WTC11 (cell line): ENCODE results near the gene MRPS18B. TPM values are rescaled to one million over a fixed set of nuclear protein-coding genes. Genes with fewer than 3 reads are reported as not detected.

ENCODE experiments used
- ATAC-seq: fragments of 200-7000 bp; cut with Tn5 transposase; 2 replicates; pipeline ENCODE4 v1.10.0; 2021; ENCODE audit warnings: mild to moderate bottlenecking, moderate library complexity
- CTCF ChIA-PET: fragments of 300-600 bp; sonication (Branson Sonifier 250); formaldehyde crosslinking; loops from one replicate; lab custom pipeline; 2021; ENCODE audit warnings: antibody characterized with exemption; lab: Charles Lee
- POLR2A ChIA-PET: fragments of 350-600 bp; sonication (Branson Sonifier 250); formaldehyde crosslinking; loops from one replicate; lab custom pipeline; 2021; ENCODE audit warnings: antibody characterized with exemption; lab: Charles Lee
- DNase-seq: peaks from one replicate; pipeline ENCODE4 v3.0.0; 2021; ENCODE audit warnings: low spot score
- H3K27ac Mint-ChIP-seq: 2 replicates; pipeline ENCODE4 v1.8.0; 2021; ENCODE audit warnings: mixed read lengths
- H3K27me3 Mint-ChIP-seq: 2 replicates; pipeline ENCODE4 v1.8.0; 2021; ENCODE audit warnings: low read depth, mild to moderate bottlenecking, moderate library complexity, mixed read lengths
- H3K36me3 Mint-ChIP-seq: 2 replicates; pipeline ENCODE4 v1.8.0; 2021; ENCODE audit warnings: mixed read lengths
- H3K4me1 Mint-ChIP-seq: 2 replicates; pipeline ENCODE4 v1.8.0; 2022; ENCODE audit warnings: mixed read lengths
- H3K4me3 Mint-ChIP-seq: 2 replicates; pipeline ENCODE4 v1.8.0; 2021; ENCODE audit warnings: mild to moderate bottlenecking, moderate library complexity, mixed read lengths
- H3K9me3 Mint-ChIP-seq: 2 replicates; pipeline ENCODE4 v1.8.0; 2021; ENCODE audit warnings: mixed read lengths
- ATF2 ChIP-seq: sonication (generic); formaldehyde crosslinking; IDR thresholded peaks from 2 replicates; pipeline ENCODE4 v1.8.1; 2022; ENCODE audit warnings: low read depth, missing genetic modification reagents, borderline replicate concordance
- ATF3 ChIP-seq: sonication (generic); formaldehyde crosslinking; conservative IDR thresholded peaks from 2 replicates; pipeline ENCODE4 v1.8.1; 2022; ENCODE audit warnings: mild to moderate bottlenecking, missing genetic modification reagents
- CBFB ChIP-seq: sonication (generic); formaldehyde crosslinking; IDR thresholded peaks from 2 replicates; pipeline ENCODE4 v1.8.1; 2022; ENCODE audit warnings: mild to moderate bottlenecking, low read depth, missing genetic modification reagents
- CTCF ChIP-seq: fragments of 200-600 bp; IDR thresholded peaks from 2 replicates; pipeline ENCODE4 v1.8.0; 2022; ENCODE audit warnings: antibody characterized with exemption
- E2F1 ChIP-seq: sonication (generic); formaldehyde crosslinking; IDR thresholded peaks from 2 replicates; pipeline ENCODE4 v1.8.0; 2022; ENCODE audit warnings: mild to moderate bottlenecking, missing genetic modification reagents
- ESRRA ChIP-seq: sonication (generic); formaldehyde crosslinking; IDR thresholded peaks from 2 replicates; pipeline ENCODE4 v1.8.1; 2022; ENCODE audit warnings: mild to moderate bottlenecking, missing genetic modification reagents, borderline replicate concordance
- FOXJ3 ChIP-seq: sonication (generic); formaldehyde crosslinking; IDR thresholded peaks from 2 replicates; pipeline ENCODE4 v1.9.0; 2021; ENCODE audit warnings: missing genetic modification reagents, mild to moderate bottlenecking, borderline replicate concordance
- IRF2 ChIP-seq: sonication (generic); formaldehyde crosslinking; IDR thresholded peaks from 2 replicates; pipeline ENCODE4 v1.8.0; 2022; ENCODE audit warnings: low read depth, missing genetic modification reagents, borderline replicate concordance
- MAX ChIP-seq: sonication (generic); formaldehyde crosslinking; IDR thresholded peaks from 2 replicates; pipeline ENCODE4 v1.8.0; 2022; ENCODE audit warnings: mild to moderate bottlenecking, missing genetic modification reagents
- MXD4 ChIP-seq: fragments of 250-450 bp; sonication (Bioruptor Pico); IDR thresholded peaks from 2 replicates; pipeline ENCODE4 v1.8.0; 2021; ENCODE audit warnings: mild to moderate bottlenecking, moderate library complexity, borderline replicate concordance
- NR2C2 ChIP-seq: sonication (generic); formaldehyde crosslinking; IDR thresholded peaks from 2 replicates; pipeline ENCODE4 v1.8.0; 2022; ENCODE audit warnings: mild to moderate bottlenecking, missing genetic modification reagents
- OVOL2 ChIP-seq: fragments of 250-450 bp; sonication (Bioruptor Pico); IDR thresholded peaks from 2 replicates; pipeline ENCODE4 v1.9.0; 2021; ENCODE audit warnings: mild to moderate bottlenecking, borderline replicate concordance
- SMAD3 ChIP-seq: sonication (generic); formaldehyde crosslinking; IDR thresholded peaks from 2 replicates; pipeline ENCODE4 v1.8.0; 2022; ENCODE audit warnings: missing genetic modification reagents, mild to moderate bottlenecking, borderline replicate concordance
- SOX15 ChIP-seq: fragments of 250-450 bp; sonication (Bioruptor Pico); IDR thresholded peaks from 2 replicates; pipeline ENCODE4 v1.9.0; 2021; ENCODE audit warnings: mild to moderate bottlenecking
- STAT6 ChIP-seq: sonication (generic); formaldehyde crosslinking; conservative IDR thresholded peaks from 2 replicates; pipeline ENCODE4 v1.8.1; 2023; ENCODE audit warnings: mild to moderate bottlenecking, low read depth, missing genetic modification reagents, moderate library complexity
- ZMAT4 ChIP-seq: fragments of 250-450 bp; sonication (Bioruptor Pico); IDR thresholded peaks from 2 replicates; pipeline ENCODE4 v1.9.0; 2021; ENCODE audit warnings: mild to moderate bottlenecking
- ZNF138 ChIP-seq: sonication (generic); formaldehyde crosslinking; conservative IDR thresholded peaks from 2 replicates; pipeline ENCODE4 v1.8.1; 2022; ENCODE audit warnings: mild to moderate bottlenecking, moderate library complexity, missing genetic modification reagents
- ZNF416 ChIP-seq: fragments of 250-450 bp; sonication (Bioruptor Pico); IDR thresholded peaks from 2 replicates; pipeline ENCODE4 v1.9.0; 2021; ENCODE audit warnings: mild to moderate bottlenecking, inconsistent platforms
- ZNF423 ChIP-seq: fragments of 250-450 bp; sonication (Bioruptor Pico); IDR thresholded peaks from 2 replicates; pipeline ENCODE4 v2.1.2; 2022; ENCODE audit warnings: mild to moderate bottlenecking, moderate library complexity
- ZNF512 ChIP-seq: sonication (generic); formaldehyde crosslinking; IDR thresholded peaks from 2 replicates; pipeline ENCODE4 v1.8.1; 2022; ENCODE audit warnings: missing genetic modification reagents, borderline replicate concordance
- total RNA-seq: library from RNA; stranded (reverse); gene quantifications from 3 replicates; pipeline ENCODE4 v1.2.3, GENCODE V29; 2021

MRPS18B gene
- total RNA-seq, 1 experiment from 2014 or later, result 67.8 TPM

- TF ChIP-seq SMAD3 (CRISPR knock-in tag) (peak; percentile 61; the same call in 1 of the 2 replicates), ATF3 (CRISPR knock-in tag) (no peak), FOXJ3 (CRISPR knock-in tag) (no peak), IRF2 (CRISPR knock-in tag) (no peak), ESRRA (CRISPR knock-in tag) (peak; percentile 84; the same call in 1 of the 2 replicates), ZNF423 (CRISPR knock-in tag) (no peak), STAT6 (CRISPR knock-in tag) (no peak), MAX (CRISPR knock-in tag) (peak; percentile 98), ZNF138 (CRISPR knock-in tag) (no peak), NR2C2 (no peak), ZNF416 (no peak)
These were observed 46.4 kb upstream of the MRPS18B start, which contains the start of gene ABCF1 (continued) for GRCh38 chr6:30571075-30571761.

GRCh38 chr6:30571762-30572082, 45.9 kb upstream of the MRPS18B start:
- H3K36me3 Mint-ChIP-seq, result peaks cover 6% of the 10 kb centered on the region; the same call in 1 of the 2 replicates
- peaks cover 10% of the 10 kb centered on the region for H3K27me3 Mint-ChIP-seq
- DNase-seq, result no peak
- H3K4me3 Mint-ChIP-seq, result peak overlapping the region; percentile 99
- H3K4me1 Mint-ChIP-seq, result peaks cover 33% of the 10 kb centered on the region
- peak; percentile 7; the same call in 1 of the 2 replicates for ATAC-seq
- peak overlapping the region; percentile 98 for H3K27ac Mint-ChIP-seq
- ChIA-PET CTCF (interaction anchor here (0.9 to 1.6 kb wide), 13 partner anchors 16 to 159 kb away, joined by 3 to 12 read pairs (median 5); no protein-coding TSS in a partner anchor), POLR2A (interaction anchor here (0.6 to 1.1 kb wide), 6 partner anchors 15 to 90 kb away, joined by 3 to 6 read pairs (median 4); partner anchors contain the start of genes GNL1, MRPS18B, PPP1R10 and PRR3)
- TF ChIP-seq MAX (CRISPR knock-in tag), result no peak
- TF ChIP-seq ZMAT4 (CRISPR knock-in tag), result no peak
- TF ChIP-seq ZNF512 (CRISPR knock-in tag), result no peak
- TF ChIP-seq FOXJ3 (CRISPR knock-in tag), result no peak
- no peak for TF ChIP-seq OVOL2
- no peak for TF ChIP-seq E2F1 (CRISPR knock-in tag)
- TF ChIP-seq CTCF, result no peak
- no peak for TF ChIP-seq ATF2
- no peak for TF ChIP-seq SOX15 (CRISPR knock-in tag)
- no peak for TF ChIP-seq CBFB
- TF ChIP-seq MXD4 (CRISPR knock-in tag), result no peak
- H3K9me3 Mint-ChIP-seq, result no peaks in the 10 kb centered on the region
